Measurements from ENCODE around the gene ALOX12B.

GRCh38 chr17:8087952-8088230 lies 375 bp upstream of the ALOX12B start:
- TF ChIP-seq CTCF (conservative IDR thresholded peaks at IDR 0.05; ENCODE audit: low read length), result no peak
- TF ChIP-seq EZH2phosphoT487 (IDR thresholded peaks at IDR 0.05; ENCODE audit: borderline replicate concordance, low read depth, low read length), result no peak
